Peyer's patch (tissue), 4 donors: ENCODE data around the gene BCL2L12.

Source experiments
- CTCF ChIP-seq, 6 experiments: fragments of 450-650 bp in 4 of 6; fragments of 200-600 bp in 2 of 6; sonication (generic) in 1 of 6; IDR thresholded peaks; one replicate each; pipeline ENCODE4 v1.5.1; 2017 to 2019; ENCODE audit warnings: antibody characterized with exemption in 6 of 6, mild to moderate bottlenecking in 3 of 6, moderate library complexity in 1 of 6
- POLR2A ChIP-seq, 2 donors: fragments of 450-650 bp; IDR thresholded peaks; one replicate each; pipeline ENCODE4 v1.5.1; 2017; ENCODE audit warnings: antibody characterized with exemption in 2 of 2, mild to moderate bottlenecking in 2 of 2, moderate library complexity in 2 of 2

- TF ChIP-seq POLR2A (IDR thresholded peaks at IDR 0.05) (no peak), CTCF (IDR thresholded peaks at IDR 0.05) (no peak)
Observed at GRCh38 chr19:49681830-49682229, 16.1 kb downstream of the BCL2L12 start.
